HCT116 (cell line): ENCODE results near the gene GALR2. TPM values are rescaled to one million over a fixed set of nuclear protein-coding genes. Genes with fewer than 3 reads are reported as not detected.

Source experiments
- ATAC-seq: fragments of 200-7000 bp; cut with Tn5 transposase; 2 replicates; pipeline ENCODE4 v1.9.1; 2020; ENCODE audit warnings: mild to moderate bottlenecking, moderate library complexity
- BruUV-seq: library from RNA; stranded (reverse); fragments of 400-500 nt; replicated peaks from 2 replicates; lab custom pipeline; 2021; lab: Mats Ljungman, UMichigan
- CTCF ChIA-PET: fragments of 300-600 bp; sonication (Branson Sonifier 250); formaldehyde crosslinking; loops from one replicate; lab custom pipeline; 2021; ENCODE audit warnings: antibody characterized with exemption; lab: Charles Lee
- POLR2A ChIA-PET: fragments of 300-600, 350-600 bp; sonication (Branson Sonifier 250); formaldehyde crosslinking; loops from one replicate; lab custom pipeline; 2021; ENCODE audit warnings: antibody characterized with exemption; lab: Charles Lee
- RAD21 ChIA-PET, 2 experiments: fragments of 300-600 bp; sonication (Branson Sonifier 250); formaldehyde crosslinking; loops; one replicate each; lab custom pipeline; 2023; ENCODE audit warnings: low total read pairs in 2 of 2; ENCODE audit not compliant: uncharacterized antibody in 2 of 2, unreplicated experiment in 2 of 2, low non-redundant PET in 1 of 2; lab: Charles Lee
- DNase-seq: peaks from one replicate; pipeline ENCODE4 v3.0.0-alpha.2; 2010; ENCODE audit warnings: low read depth, low spot score
- H2AFZ ChIP-seq: fragments of 200-600 bp; shearing (Covaris generic), sonication (generic); 2 replicates; pipeline ENCODE4 v1.6.1; 2017; ENCODE audit warnings: low read depth, mixed run types, mixed read lengths, antibody characterized with exemption, low read length; ENCODE audit not compliant: poor library complexity, severe bottlenecking
- H3K27ac ChIP-seq: 2 replicates; pipeline ENCODE4 v1.5.1; 2012; ENCODE audit warnings: low read depth, low read length
- H3K27me3 ChIP-seq: fragments of 200-600 bp; sonication (generic); 2 replicates; pipeline ENCODE4 v1.6.1; 2016; ENCODE audit warnings: mixed run types, low read length, mixed read lengths; ENCODE audit not compliant: insufficient read depth
- H3K36me3 ChIP-seq, 2 experiments: fragments of 200-500 bp in 1 of 2; fragments of 200-600 bp in 1 of 2; sonication (Bioruptor generic) in 1 of 2; sonication (generic) in 1 of 2; 2 replicates each; pipeline versions ENCODE4 v1.5.1 to v1.6.1; 2014 to 2016; ENCODE audit warnings: low read length in 2 of 2, inconsistent platforms in 1 of 2, mixed read lengths in 1 of 2, mixed run types in 1 of 2; ENCODE audit not compliant: insufficient read depth in 2 of 2, control insufficient read depth in 1 of 2
- H3K4me1 ChIP-seq, 2 experiments: fragments of 200-600 bp in 1 of 2; sonication (generic) in 1 of 2; 2 replicates each; pipeline versions ENCODE4 v1.5.1 to v1.6.1; 2012 to 2017; ENCODE audit warnings: low read length in 2 of 2, inconsistent platforms in 1 of 2, mild to moderate bottlenecking in 1 of 2, mixed read lengths in 1 of 2, mixed run types in 1 of 2, moderate library complexity in 1 of 2; ENCODE audit not compliant: insufficient read depth in 2 of 2, control insufficient read depth in 1 of 2
- H3K4me2 ChIP-seq: fragments of 200-600 bp; sonication (generic); 2 replicates; pipeline ENCODE4 v1.6.1; 2017; ENCODE audit warnings: mixed run types, low read length, mixed read lengths
- H3K4me3 ChIP-seq, 2 experiments: fragments of 200-600 bp in 1 of 2; sonication (generic) in 1 of 2; replicated peaks in 1 of 2; 2 replicates each; pipeline ENCODE4 v1.5.1; 2011 to 2016; ENCODE audit warnings: low read length in 2 of 2, control low read depth in 1 of 2, low read depth in 1 of 2, mild to moderate bottlenecking in 1 of 2, mixed read lengths in 1 of 2, mixed run types in 1 of 2
- H3K79me2 ChIP-seq: fragments of 200-600 bp; sonication (generic); 2 replicates; pipeline ENCODE4 v1.6.1; 2017; ENCODE audit warnings: mild to moderate bottlenecking, mixed run types, low read length, moderate library complexity, mixed read lengths; ENCODE audit not compliant: insufficient read depth
- H3K9ac ChIP-seq: fragments of 200-600 bp; sonication (generic); 2 replicates; pipeline ENCODE4 v1.6.1; 2016; ENCODE audit warnings: low read length, mixed read lengths
- H3K9me2 ChIP-seq: fragments of 200-600 bp; sonication (generic), shearing (Covaris generic); 2 replicates; pipeline ENCODE4 v1.6.1; 2017; ENCODE audit warnings: mixed run types, mild to moderate bottlenecking, moderate library complexity; ENCODE audit not compliant: insufficient read depth
- H3K9me3 ChIP-seq, 2 experiments: fragments of 200-500 bp in 1 of 2; fragments of 200-600 bp in 1 of 2; sonication (Bioruptor generic) in 1 of 2; sonication (generic) in 1 of 2; 2 replicates each; pipeline ENCODE4 v1.6.1; 2014 to 2017; ENCODE audit warnings: low read length in 2 of 2, mixed read lengths in 2 of 2, inconsistent platforms in 1 of 2, low read depth in 1 of 2, mild to moderate bottlenecking in 1 of 2, mixed run types in 1 of 2, moderate library complexity in 1 of 2; ENCODE audit not compliant: control insufficient read depth in 1 of 2, insufficient read depth in 1 of 2
- H4K20me1 ChIP-seq: fragments of 200-600 bp; sonication (generic), shearing (Covaris generic); 2 replicates; pipeline ENCODE4 v1.6.1; 2017; ENCODE audit warnings: mixed run types, mild to moderate bottlenecking, moderate library complexity; ENCODE audit not compliant: insufficient read depth
- ATF3 ChIP-seq: IDR thresholded peaks from 2 replicates; pipeline ENCODE4 v1.6.1; 2012
- EGR1 ChIP-seq: IDR thresholded peaks from 2 replicates; pipeline ENCODE4 v1.6.1; 2012; ENCODE audit warnings: low read depth
- EZH2 ChIP-seq: fragments of 200-600 bp; sonication (generic); IDR thresholded peaks from 2 replicates; pipeline ENCODE4 v1.6.1; 2017; ENCODE audit warnings: antibody characterized with exemption, mixed run types
- FOSL1 ChIP-seq: IDR thresholded peaks from 2 replicates; pipeline ENCODE4 v1.6.1; 2012; ENCODE audit warnings: low read depth
- JUND ChIP-seq: IDR thresholded peaks from 2 replicates; pipeline ENCODE4 v1.6.1; 2012
- MAX ChIP-seq: IDR thresholded peaks from 2 replicates; pipeline ENCODE4 v1.6.1; 2012
- POLR2A ChIP-seq: IDR thresholded peaks from 2 replicates; pipeline ENCODE4 v1.7.0; 2011; ENCODE audit warnings: borderline replicate concordance; ENCODE audit not compliant: insufficient read depth, insufficient read length; ENCODE audit errors: extremely low read depth
- POLR2AphosphoS5 ChIP-seq: IDR thresholded peaks from 2 replicates; pipeline ENCODE4 v1.6.1; 2011; ENCODE audit warnings: mild to moderate bottlenecking, low read depth, low read length, moderate library complexity
- RAD21 ChIP-seq: IDR thresholded peaks from 2 replicates; pipeline ENCODE4 v1.6.1; 2012; ENCODE audit warnings: low read depth, mild to moderate bottlenecking
- REST ChIP-seq: IDR thresholded peaks from 2 replicates; pipeline ENCODE4 v1.6.1; 2012; ENCODE audit warnings: low read depth
- SIN3A ChIP-seq: IDR thresholded peaks from 2 replicates; pipeline ENCODE4 v1.6.1; 2012; ENCODE audit warnings: low read depth
- SRF ChIP-seq: IDR thresholded peaks from 2 replicates; pipeline ENCODE4 v1.6.1; 2012; ENCODE audit warnings: low read depth
- TCF7L2 ChIP-seq: IDR thresholded peaks from 2 replicates; pipeline ENCODE4 v1.7.0; 2011; ENCODE audit warnings: borderline replicate concordance, inconsistent platforms; ENCODE audit not compliant: insufficient read depth, insufficient read length; ENCODE audit errors: extremely low read depth
- YY1 ChIP-seq: IDR thresholded peaks from 2 replicates; pipeline ENCODE4 v1.6.1; 2011; ENCODE audit warnings: low read length, low read depth, moderate library complexity, mild to moderate bottlenecking; ENCODE audit not compliant: insufficient replicate concordance; ENCODE audit errors: extremely low read depth
- ZFX ChIP-seq: fragments of 450-650 bp; IDR thresholded peaks from 2 replicates; pipeline ENCODE4 v1.6.1; 2017
- ZNF274 ChIP-seq: fragments of 200-500 bp; sonication (Bioruptor generic); IDR thresholded peaks from 2 replicates; pipeline ENCODE4 v1.6.1; 2014; ENCODE audit warnings: mild to moderate bottlenecking, low read depth, low read length, inconsistent platforms
- intact Hi-C: fragments of 100-400 bp; cut with micrococcal nuclease; formaldehyde crosslinking; loops from 2 replicates; pipeline ENCODE4 v1.10.0; 2022
- total RNA-seq: library from RNA; stranded (reverse); gene quantifications from one replicate; pipeline ENCODE4 v1.2.1, GENCODE V29; 2021; ENCODE audit not compliant: unreplicated experiment

GALR2 gene
- total RNA-seq, 1 experiment from 2014 or later: 0.27 TPM

- no peak overlapping the region for H3K27ac ChIP-seq
- CTCF ChIA-PET: no interaction called here
- BruUV-seq: no TSS peak
- intact Hi-C loops: no loop called here
- TF ChIP-seq POLR2AphosphoS5 (no peak), SIN3A (no peak), TCF7L2 (no peak), JUND (no peak), SRF (no peak), YY1 (no peak), ZFX (no peak), EGR1 (no peak), FOSL1 (no peak), ZNF274 (no peak), POLR2A (no peak), RAD21 (no peak), MAX (no peak), REST (no peak), EZH2 (no peak), ATF3 (no peak)
- H4K20me1 ChIP-seq: no peaks in the 10 kb centered on the region
- POLR2A ChIA-PET: no interaction called here
- H3K4me1 ChIP-seq: peaks cover 4 to 11% of the 10 kb centered on the region in 2 experiments
- no peaks in the 10 kb centered on the region for H3K9me3 ChIP-seq
- no peak overlapping the region for H3K4me3 ChIP-seq
- peaks cover 16% of the 10 kb centered on the region for H3K79me2 ChIP-seq
- no peak overlapping the region for H3K9ac ChIP-seq
- no peak for ATAC-seq
- no peak overlapping the region for H2AFZ ChIP-seq
- H3K36me3 ChIP-seq: no peaks in the 10 kb centered on the region
- peaks cover 8% of the 10 kb centered on the region; the same call in 1 of the 2 replicates for H3K27me3 ChIP-seq
- no peak for DNase-seq
- no peak overlapping the region for H3K4me2 ChIP-seq
- RAD21 ChIA-PET: no interaction called here
- H3K9me2 ChIP-seq: no peaks in the 10 kb centered on the region
Observed at GRCh38 chr17:76076146-76076764, 1.7 kb downstream of the GALR2 start.
